Jurkat, Clone E6-1 (cell line): ENCODE measurements around the gene XRCC3.
"Not testable (repeated sequence)": the region's sequence is repeated elsewhere in the genome, so short reads cannot be mapped to it uniquely, and the experiment has no call there.

ENCODE experiments used
- DNase-seq: peaks from one replicate; pipeline ENCODE4 v3.0.0-alpha.2; 2011; ENCODE audit warnings: low read depth, low spot score
- H3K4me3 ChIP-seq: 2 replicates; pipeline ENCODE4 v1.5.1; 2011; ENCODE audit warnings: mild to moderate bottlenecking, low read length, control low read depth, moderate library complexity

The XRCC3 gene

DNA sequence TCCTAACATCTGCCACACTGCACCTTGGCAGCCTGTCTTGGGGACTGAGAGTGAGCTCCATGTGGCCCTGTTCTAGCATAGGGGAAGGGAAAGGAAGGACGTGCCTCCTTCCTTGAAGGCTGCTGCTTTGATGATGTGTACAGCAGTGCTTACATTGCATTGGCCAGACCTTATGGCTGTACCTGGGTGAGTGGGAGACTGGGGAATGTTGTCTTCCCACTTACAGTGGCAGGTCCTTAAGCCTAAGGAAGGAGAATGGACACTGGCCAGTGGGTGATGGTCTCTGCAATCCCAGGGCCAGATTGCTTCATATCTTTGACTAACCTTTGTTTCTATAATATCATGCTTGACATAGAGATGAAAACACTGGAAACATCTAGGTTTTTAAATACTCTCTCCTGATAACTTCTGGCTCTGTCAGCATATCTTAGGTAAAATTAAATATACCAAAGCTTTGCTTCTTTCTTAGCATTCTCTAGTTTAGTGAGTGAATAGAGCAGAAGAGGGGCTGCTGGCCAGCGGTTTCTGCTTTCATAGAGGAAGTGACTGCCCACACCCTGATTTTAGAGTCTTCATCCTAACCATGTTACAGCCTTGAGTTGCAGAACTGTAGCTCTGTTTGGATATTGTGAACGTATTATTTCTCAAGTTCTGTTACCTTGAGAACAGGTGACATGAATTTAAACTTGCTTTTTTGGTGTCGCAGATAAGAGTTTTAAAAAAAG, 59.1 kb downstream of the XRCC3 start:
- H3K4me3 ChIP-seq, result no peak overlapping the region
- no peak for DNase-seq

DNA sequence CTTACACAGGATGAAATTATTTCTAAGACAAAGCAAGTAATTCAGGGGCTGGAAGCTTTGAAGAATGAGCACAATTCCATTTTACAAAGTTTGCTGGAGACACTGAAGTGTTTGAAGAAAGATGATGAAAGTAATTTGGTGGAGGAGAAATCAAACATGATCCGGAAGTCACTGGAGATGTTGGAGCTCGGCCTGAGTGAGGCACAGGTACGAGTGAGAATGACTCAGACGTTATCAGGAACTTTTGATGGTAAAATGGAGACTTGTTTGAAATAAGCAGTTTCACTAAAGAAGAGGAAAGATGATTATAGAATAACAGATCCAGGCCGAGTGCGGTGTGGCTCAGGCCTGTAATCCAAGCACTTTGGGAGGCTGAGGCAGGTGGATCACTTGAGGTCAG, 60.6 kb downstream of the XRCC3 start:
- no peak for DNase-seq
- H3K4me3 ChIP-seq, result no peak overlapping the region

DNA sequence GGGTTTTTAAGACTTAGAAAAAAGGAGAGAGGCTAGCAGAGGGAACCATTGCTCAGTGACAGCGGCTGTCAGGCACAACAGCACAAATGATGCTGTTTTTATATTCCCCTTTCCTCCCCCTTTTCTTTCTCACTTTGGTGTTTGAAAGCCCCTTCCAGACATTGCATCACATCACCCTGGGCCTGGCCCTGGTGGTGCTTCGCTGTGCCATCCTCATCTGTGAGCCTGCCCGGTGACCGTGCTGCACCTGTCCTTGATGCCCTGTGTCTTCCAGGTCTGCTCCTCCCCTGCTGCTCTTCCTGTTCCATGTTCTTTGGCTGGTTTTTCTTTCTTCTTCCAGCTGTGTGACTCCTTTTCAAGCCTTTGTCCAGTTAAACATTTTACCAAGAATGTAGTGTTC, 61.4 kb downstream of the XRCC3 start:
- H3K4me3 ChIP-seq, result no peak overlapping the region
- DNase-seq, result no peak

- H3K4me3 ChIP-seq, DNase-seq: not testable (repeated sequence)
Observed at GRCh38 chr14:103653336-103653735, 61.9 kb downstream of the XRCC3 start.

- H3K4me3 ChIP-seq, result no peak overlapping the region
- DNase-seq, result no peak
Observed at GRCh38 chr14:103652806-103653205, 62.4 kb downstream of the XRCC3 start.

- H3K4me3 ChIP-seq, result no peak overlapping the region
- DNase-seq, result no peak
Observed at GRCh38 chr14:103651585-103651984, 63.7 kb downstream of the XRCC3 start.

DNA sequence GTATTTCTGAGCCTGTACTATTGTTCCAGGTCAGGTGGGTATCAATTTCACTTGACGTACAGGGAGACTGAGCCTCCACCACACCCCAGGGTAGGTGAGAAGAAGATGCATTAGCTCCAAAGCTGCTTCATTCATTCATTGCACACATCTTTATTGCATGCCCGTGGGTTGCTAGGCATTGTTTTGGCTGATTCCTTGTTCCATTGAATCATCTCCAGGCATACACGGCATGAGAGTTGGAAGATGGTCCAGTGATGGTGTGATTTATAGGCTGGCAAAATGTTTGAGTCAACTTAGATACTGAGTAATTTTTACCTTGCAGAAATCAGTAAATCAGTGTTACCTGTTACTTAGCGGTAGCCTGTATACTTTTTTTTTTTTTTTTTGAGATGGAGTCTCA, 65.0 kb downstream of the XRCC3 start:
- H3K4me3 ChIP-seq, result no peak overlapping the region
- no peak for DNase-seq

- no peak overlapping the region for H3K4me3 ChIP-seq
- DNase-seq, result no peak
Observed at GRCh38 chr14:103649001-103649400, 66.2 kb downstream of the XRCC3 start.
